ENCODE data around the gene TNFRSF4. TPM values are rescaled to one million over a fixed set of nuclear protein-coding genes. Genes with fewer than 3 reads are reported as not detected.

TNFRSF4 gene
- total and polyA plus RNA-seq, 7 donors: 1.4 to 4.6 (median 3.5) TPM

DNA sequence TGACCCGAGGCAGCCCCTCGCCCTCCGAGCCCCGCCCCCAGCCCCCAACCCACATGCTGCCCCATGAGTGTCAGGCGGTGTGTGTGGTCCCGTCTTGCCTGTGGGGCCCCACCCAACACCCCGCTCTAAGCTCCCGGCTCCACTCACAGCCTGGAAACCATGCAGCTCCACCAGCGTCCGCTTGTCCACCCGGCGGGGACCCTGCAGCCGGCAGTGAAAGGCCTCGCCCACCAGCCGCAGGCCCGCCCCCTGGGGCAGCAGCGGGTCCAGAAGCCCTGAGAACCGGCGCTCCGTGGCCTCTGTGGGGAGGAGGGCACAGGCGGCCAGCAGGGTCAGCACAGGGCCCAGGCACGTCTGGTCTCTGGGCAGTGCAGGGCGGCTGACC is 29.8 kb upstream of the TNFRSF4 start:
- H3K4me3 ChIP-seq: peak overlapping the region; percentile 44
- no peaks in the 10 kb centered on the region for H3K9me3 ChIP-seq
- H3K36me3 ChIP-seq (ENCODE audit: insufficient read depth in 1 of 2, low read depth in 1 of 2): no peaks in the 10 kb centered on the region
- intact Hi-C loops (cut with DNase I): no loop called here
- DNase-seq (no peak), ATAC-seq (no peak)
- TF ChIP-seq, protein P1, sequence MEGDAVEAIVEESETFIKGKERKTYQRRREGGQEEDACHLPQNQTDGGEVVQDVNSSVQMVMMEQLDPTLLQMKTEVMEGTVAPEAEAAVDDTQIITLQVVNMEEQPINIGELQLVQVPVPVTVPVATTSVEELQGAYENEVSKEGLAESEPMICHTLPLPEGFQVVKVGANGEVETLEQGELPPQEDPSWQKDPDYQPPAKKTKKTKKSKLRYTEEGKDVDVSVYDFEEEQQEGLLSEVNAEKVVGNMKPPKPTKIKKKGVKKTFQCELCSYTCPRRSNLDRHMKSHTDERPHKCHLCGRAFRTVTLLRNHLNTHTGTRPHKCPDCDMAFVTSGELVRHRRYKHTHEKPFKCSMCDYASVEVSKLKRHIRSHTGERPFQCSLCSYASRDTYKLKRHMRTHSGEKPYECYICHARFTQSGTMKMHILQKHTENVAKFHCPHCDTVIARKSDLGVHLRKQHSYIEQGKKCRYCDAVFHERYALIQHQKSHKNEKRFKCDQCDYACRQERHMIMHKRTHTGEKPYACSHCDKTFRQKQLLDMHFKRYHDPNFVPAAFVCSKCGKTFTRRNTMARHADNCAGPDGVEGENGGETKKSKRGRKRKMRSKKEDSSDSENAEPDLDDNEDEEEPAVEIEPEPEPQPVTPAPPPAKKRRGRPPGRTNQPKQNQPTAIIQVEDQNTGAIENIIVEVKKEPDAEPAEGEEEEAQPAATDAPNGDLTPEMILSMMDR (IDR thresholded peaks at IDR 0.05): no peak
- 47 to 55% (median 53%) methylated on average over 22 to 23 of the region's 23 CpGs for WGBS, 3 donors
- H3K27me3 ChIP-seq (ENCODE audit: insufficient read depth in 3 of 3, low read length in 2 of 3): peaks cover 0 to 33% (median 23%) of the 10 kb centered on the region in 3 donors
- H3K4me1 ChIP-seq: no peaks in the 10 kb centered on the region
- no peak overlapping the region for H3K27ac ChIP-seq

DNA sequence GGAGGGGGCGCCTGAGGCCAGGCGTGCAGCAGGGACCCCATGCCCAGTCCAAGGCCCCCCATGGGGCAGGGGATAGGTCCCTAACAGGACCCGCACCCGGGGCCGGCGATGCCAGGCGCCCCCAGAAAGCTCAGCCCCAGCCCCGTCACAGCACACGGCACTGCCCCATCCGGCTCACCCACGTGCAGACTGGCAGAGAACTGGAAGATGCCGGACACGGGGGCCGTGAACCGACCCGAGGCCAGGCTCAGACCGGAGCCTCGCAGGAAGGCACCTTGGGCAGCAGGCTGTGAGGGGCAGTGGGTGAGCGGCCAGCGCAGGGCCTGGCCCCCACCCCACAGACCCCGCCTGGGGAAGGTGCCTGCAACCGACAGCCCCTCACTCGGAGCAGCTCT is 29.3 kb upstream of the TNFRSF4 start:
- TF ChIP-seq, protein P1 (IDR thresholded peaks at IDR 0.05): no peak
- Histone ChIP-seq H3K9me3 (no peaks in the 10 kb centered on the region), H3K4me1 (no peaks in the 10 kb centered on the region), H3K4me3 (no peak overlapping the region), H3K27me3 (ENCODE audit: insufficient read depth in 3 of 3, low read length in 2 of 3) (peaks cover 0 to 36% (median 25%) of the 10 kb centered on the region in 3 donors), H3K36me3 (ENCODE audit: insufficient read depth in 1 of 2, low read depth in 1 of 2) (no peaks in the 10 kb centered on the region), H3K27ac (no peak overlapping the region)
- intact Hi-C loops (cut with DNase I): no loop called here
- DNase-seq: no peak
- no peak for ATAC-seq
- WGBS, 3 donors: 78 to 91% (median 90%) methylated on average over 22 to 23 of the region's 23 CpGs

DNA sequence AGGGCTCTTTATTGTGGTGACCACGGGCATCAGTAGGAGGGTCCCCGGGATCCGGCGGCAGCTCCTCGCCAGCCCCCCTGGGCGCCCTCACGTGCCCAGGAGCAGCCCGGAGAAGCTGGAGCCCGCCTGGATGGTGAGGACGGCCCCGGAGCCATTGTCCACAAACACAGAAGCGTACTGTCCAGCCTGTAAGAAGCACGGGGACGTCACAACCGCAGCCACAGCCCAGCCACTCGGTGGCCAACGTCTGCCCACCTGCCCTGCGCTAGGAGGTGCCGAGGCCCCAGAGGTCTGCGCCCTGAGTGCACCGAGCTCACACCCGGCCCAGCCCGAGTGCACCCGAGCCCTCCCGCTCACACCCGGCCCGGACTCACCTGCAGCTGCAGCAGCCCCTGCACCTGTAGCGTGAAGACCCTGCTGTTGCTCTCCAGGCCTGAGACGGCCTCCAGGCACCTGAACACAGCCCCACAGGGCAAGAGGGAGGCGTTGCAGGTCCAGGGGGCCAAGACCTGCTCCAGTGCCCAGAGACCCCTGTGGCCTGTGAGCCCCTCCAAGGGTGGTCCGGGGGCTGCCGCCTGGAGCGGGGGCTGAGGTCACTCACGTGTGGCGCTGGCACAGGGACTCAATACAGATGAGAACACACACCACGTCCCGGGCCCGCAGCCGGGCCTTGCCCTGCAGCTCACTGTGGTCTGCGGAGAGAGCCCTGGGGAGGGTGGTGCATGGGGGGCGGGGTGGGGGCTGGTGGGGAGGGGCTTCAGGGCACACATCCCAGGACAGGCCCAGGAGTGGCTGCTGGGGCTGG is 28.7 kb upstream of the TNFRSF4 start:
- no peak for ATAC-seq
- Histone ChIP-seq H3K4me1 (no peaks in the 10 kb centered on the region), H3K9me3 (no peaks in the 10 kb centered on the region), H3K27ac (no peak overlapping the region), H3K36me3 (ENCODE audit: insufficient read depth in 1 of 2, low read depth in 1 of 2) (no peaks in the 10 kb centered on the region), H3K4me3 (no peak overlapping the region), H3K27me3 (ENCODE audit: insufficient read depth in 3 of 3, low read length in 2 of 3) (peaks cover 0 to 36% (median 30%) of the 10 kb centered on the region in 3 donors)
- TF ChIP-seq, protein P1 (IDR thresholded peaks at IDR 0.05): no peak
- DNase-seq: no peak
- WGBS, 3 donors: 81 to 90% (median 84%) methylated on average over 37 to 41 of the region's 41 CpGs
- intact Hi-C loops (cut with DNase I): no loop called here

DNA sequence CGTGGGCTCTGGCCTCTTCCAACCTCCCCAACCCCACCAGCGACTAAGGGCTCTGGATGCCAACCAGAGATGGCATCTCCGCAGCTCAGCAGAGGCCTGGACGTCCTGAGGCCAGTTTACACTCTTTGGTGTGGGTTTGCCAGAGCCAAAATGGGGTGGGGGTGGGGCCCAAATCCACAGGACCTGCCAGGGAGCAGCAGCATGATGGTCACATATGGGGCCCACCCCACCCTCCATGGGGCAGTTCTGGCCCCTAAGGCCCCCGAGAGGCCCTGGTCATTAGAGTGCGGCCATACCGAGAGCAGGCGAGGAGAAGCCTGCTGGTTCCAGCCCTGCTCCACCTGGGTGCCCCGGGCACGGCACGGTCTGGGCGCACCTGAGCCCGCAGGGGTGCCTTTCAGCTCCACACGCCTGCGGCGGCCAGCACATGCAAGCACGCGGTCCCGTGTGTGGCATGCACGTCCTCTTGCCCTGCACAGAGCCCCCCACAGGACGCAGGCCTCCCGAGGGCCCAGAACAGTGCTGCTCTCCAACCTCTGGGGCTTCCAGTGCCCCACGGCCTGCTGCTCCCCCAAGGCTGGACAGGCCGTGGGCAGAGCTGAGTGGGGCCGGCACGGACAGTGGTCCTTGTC is 27.8 kb upstream of the TNFRSF4 start:
- TF ChIP-seq, protein P1 (IDR thresholded peaks at IDR 0.05): no peak
- no peak overlapping the region for H3K27ac ChIP-seq
- H3K4me3 ChIP-seq: no peak overlapping the region
- peaks cover 0 to 28% (median 28%) of the 10 kb centered on the region in 3 donors for H3K27me3 ChIP-seq (ENCODE audit: insufficient read depth in 3 of 3, low read length in 2 of 3)
- no peaks in the 10 kb centered on the region for H3K4me1 ChIP-seq
- no peak for DNase-seq
- no peaks in the 10 kb centered on the region for H3K36me3 ChIP-seq (ENCODE audit: insufficient read depth in 1 of 2, low read depth in 1 of 2)
- no peak for ATAC-seq
- 77 to 82% (median 81%) methylated on average over 26 of the region's 26 CpGs for WGBS, 3 donors
- no peaks in the 10 kb centered on the region for H3K9me3 ChIP-seq
- intact Hi-C loops (cut with DNase I): no loop called here

All from psoas muscle (tissue), 8 donors.